IPS DF 6.9 (cell line): ENCODE data around the gene SPATA6.
"Not testable (repeated sequence)": the region's sequence is repeated elsewhere in the genome, so short reads cannot be mapped to it uniquely, and the experiment has no call there.

Experiments used
- DNase-seq: peaks from one replicate; pipeline ENCODE4 v3.0.0-alpha.2; 2013; ENCODE audit warnings: low read depth, low spot score
- H3K27ac ChIP-seq: one replicate; pipeline ENCODE4 v1.5.1; 2013; ENCODE audit warnings: low read length, control low read depth
- H3K27me3 ChIP-seq: 2 replicates; pipeline ENCODE4 v1.6.1; 2013; ENCODE audit warnings: mild to moderate bottlenecking, low read length; ENCODE audit not compliant: control insufficient read depth, insufficient read depth
- H3K36me3 ChIP-seq: 2 replicates; pipeline ENCODE4 v1.6.1; 2013; ENCODE audit warnings: low read length; ENCODE audit not compliant: control insufficient read depth, insufficient read depth
- H3K4me1 ChIP-seq: 2 replicates; pipeline ENCODE4 v1.6.1; 2013; ENCODE audit warnings: low read length; ENCODE audit not compliant: control insufficient read depth, insufficient read depth
- H3K4me3 ChIP-seq: 2 replicates; pipeline ENCODE4 v1.5.1; 2013; ENCODE audit warnings: mild to moderate bottlenecking, low read length
- H3K9me3 ChIP-seq: 2 replicates; pipeline ENCODE4 v1.6.1; 2013; ENCODE audit warnings: low read length, inconsistent platforms; ENCODE audit not compliant: control insufficient read depth, insufficient read depth
- WGBS: extraction: QIAGEN DNeasy Blood & Tissue Kit; methylation state at CpG from one replicate; pipeline ENCODE4 v1.1.7; 2013; ENCODE audit warnings: mixed read lengths, missing lambda C conversion rate; ENCODE audit not compliant: insufficient read length, insufficient coverage; 5-methylcytosine and 5-hydroxymethylcytosine counted together

Gene SPATA6

GRCh38 chr1:48471691-48472576 lies at the start of gene SPATA6:
Gene SPATA6 (minus strand): TSS chr1:48472204. CDS start chr1:48472008, 196 bp downstream.
- WGBS = no CpG with 5 or more reads among the region's 73 CpGs
- no peaks in the 10 kb centered on the region for H3K36me3 ChIP-seq
- peak within 1 kb of the TSS; percentile 82; the same call in 1 of the 2 replicates for H3K4me3 ChIP-seq
- H3K4me1 ChIP-seq = peaks cover 1% of the 10 kb centered on the region; the same call in 1 of the 2 replicates
- H3K27me3 ChIP-seq = no peaks in the 10 kb centered on the region
- H3K9me3 ChIP-seq = no peaks in the 10 kb centered on the region
- peak; percentile 82 for DNase-seq
- no peak within 1 kb of the TSS for H3K27ac ChIP-seq

GRCh38 chr1:48519896-48520295 lies 47.9 kb upstream of the SPATA6 start:
- DNase-seq, H3K4me3 ChIP-seq, H3K4me1 ChIP-seq, H3K27ac ChIP-seq, H3K36me3 ChIP-seq, H3K27me3 ChIP-seq, H3K9me3 ChIP-seq: not testable (repeated sequence)
- WGBS = no CpG with 5 or more reads among the region's 6 CpGs

- WGBS = no CpG with 5 or more reads among the region's 1 CpG
- H3K4me3 ChIP-seq = no peak overlapping the region
Measured at GRCh38 chr1:48506870-48507269, 34.9 kb upstream of the SPATA6 start.

GRCh38 chr1:48500541-48501450 lies 28.8 kb upstream of the SPATA6 start:
- Histone ChIP-seq H3K9me3 (no peaks in the 10 kb centered on the region), H3K27me3 (no peaks in the 10 kb centered on the region), H3K36me3 (no peaks in the 10 kb centered on the region), H3K4me3 (no peak overlapping the region), H3K4me1 (peaks cover 8% of the 10 kb centered on the region; the same call in 1 of the 2 replicates), H3K27ac (no peak overlapping the region)
- DNase-seq = no peak
- WGBS = no CpG with 5 or more reads among the region's 12 CpGs

More at GRCh38 chr1:48506870-48507269, 34.9 kb upstream of the SPATA6 start:
- Histone ChIP-seq H3K27ac (no peak overlapping the region), H3K27me3 (no peaks in the 10 kb centered on the region), H3K36me3 (no peaks in the 10 kb centered on the region), H3K4me1 (no peaks in the 10 kb centered on the region), H3K9me3 (no peaks in the 10 kb centered on the region)
- no peak for DNase-seq

- Histone ChIP-seq H3K27ac (no peak overlapping the region), H3K4me1 (peaks cover 8% of the 10 kb centered on the region; the same call in 1 of the 2 replicates), H3K27me3 (no peaks in the 10 kb centered on the region), H3K4me3 (no peak overlapping the region), H3K9me3 (no peaks in the 10 kb centered on the region), H3K36me3 (no peaks in the 10 kb centered on the region)
- DNase-seq = no peak
- no CpG with 5 or more reads among the region's 8 CpGs for WGBS
Measured at GRCh38 chr1:48499211-48499735, 27.3 kb upstream of the SPATA6 start.

- WGBS = 100% methylated on average over 1 of the region's 15 CpGs
- DNase-seq = peak; percentile 68
- Histone ChIP-seq H3K36me3 (no peaks in the 10 kb centered on the region), H3K27ac (no peak overlapping the region), H3K27me3 (no peaks in the 10 kb centered on the region), H3K4me1 (peaks cover 8% of the 10 kb centered on the region; the same call in 1 of the 2 replicates), H3K9me3 (no peaks in the 10 kb centered on the region), H3K4me3 (no peak overlapping the region)
Measured at GRCh38 chr1:48498096-48498791, 26.2 kb upstream of the SPATA6 start.

- H3K36me3 ChIP-seq = no peaks in the 10 kb centered on the region
- peaks cover 8% of the 10 kb centered on the region; the same call in 1 of the 2 replicates for H3K4me1 ChIP-seq
- no peak overlapping the region for H3K4me3 ChIP-seq
- DNase-seq = no peak
- H3K27ac ChIP-seq = no peak overlapping the region
- no peaks in the 10 kb centered on the region for H3K9me3 ChIP-seq
- no CpG with 5 or more reads among the region's 3 CpGs for WGBS
- H3K27me3 ChIP-seq = no peaks in the 10 kb centered on the region
Measured at GRCh38 chr1:48495911-48496310, 23.9 kb upstream of the SPATA6 start.

GRCh38 chr1:48495166-48495565 lies 23.2 kb upstream of the SPATA6 start:
- H3K27ac ChIP-seq = no peak overlapping the region
- DNase-seq = no peak
- no peaks in the 10 kb centered on the region for H3K36me3 ChIP-seq
- peaks cover 3% of the 10 kb centered on the region; the same call in 1 of the 2 replicates for H3K4me1 ChIP-seq
- no CpG with 5 or more reads among the region's 1 CpG for WGBS
- H3K9me3 ChIP-seq = no peaks in the 10 kb centered on the region
- no peaks in the 10 kb centered on the region for H3K27me3 ChIP-seq
- H3K4me3 ChIP-seq = no peak overlapping the region

- WGBS = no CpG with 5 or more reads among the region's 5 CpGs
- no peak for DNase-seq
- Histone ChIP-seq H3K27me3 (no peaks in the 10 kb centered on the region), H3K9me3 (no peaks in the 10 kb centered on the region), H3K4me3 (no peak overlapping the region), H3K27ac (no peak overlapping the region), H3K36me3 (no peaks in the 10 kb centered on the region), H3K4me1 (0 out of 2 replicates have a peak, but pooled peaks cover 2% of the 10 kb centered on the region)
Measured at GRCh38 chr1:48493970-48494769, 22.2 kb upstream of the SPATA6 start.
